Measurements from ENCODE around the gene COL6A1.

DNA sequence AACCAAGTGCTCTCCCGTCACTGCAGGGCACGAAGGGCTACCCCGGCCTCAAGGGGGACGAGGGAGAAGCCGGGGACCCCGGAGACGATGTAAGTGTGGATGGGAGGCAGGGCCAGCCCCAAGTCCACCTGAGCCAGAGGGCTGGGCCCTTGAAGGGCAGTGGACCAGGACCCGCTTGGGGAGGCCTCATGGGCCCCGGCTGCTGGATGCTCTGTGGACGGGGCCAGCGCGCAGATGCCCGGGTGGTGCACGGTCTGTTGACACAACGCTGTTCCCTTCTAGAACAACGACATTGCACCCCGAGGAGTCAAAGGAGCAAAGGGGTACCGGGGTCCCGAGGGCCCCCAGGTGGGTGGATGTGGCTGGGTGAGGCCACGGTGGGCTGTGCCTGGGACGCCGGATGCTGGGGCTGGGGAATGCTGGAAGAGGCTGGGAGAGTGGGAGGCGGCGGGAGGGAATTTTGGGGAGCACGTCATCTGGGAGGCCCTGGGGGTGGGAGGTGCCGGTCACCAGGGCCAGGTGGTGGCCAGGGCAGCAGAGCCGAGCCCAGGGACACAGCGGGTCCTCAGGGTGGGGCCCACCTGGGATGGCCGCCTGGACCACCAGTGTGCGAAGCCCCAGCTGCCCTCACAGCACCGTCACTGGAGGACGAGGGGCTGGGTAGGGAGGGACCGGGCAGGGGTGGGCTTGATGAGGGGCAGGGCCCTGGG is 17.5 kb downstream of the COL6A1 start:
- no peak for TF ChIP-seq RAD21 (IDR thresholded peaks at IDR 0.05; ENCODE audit: low read length)
- TF ChIP-seq, protein P1, sequence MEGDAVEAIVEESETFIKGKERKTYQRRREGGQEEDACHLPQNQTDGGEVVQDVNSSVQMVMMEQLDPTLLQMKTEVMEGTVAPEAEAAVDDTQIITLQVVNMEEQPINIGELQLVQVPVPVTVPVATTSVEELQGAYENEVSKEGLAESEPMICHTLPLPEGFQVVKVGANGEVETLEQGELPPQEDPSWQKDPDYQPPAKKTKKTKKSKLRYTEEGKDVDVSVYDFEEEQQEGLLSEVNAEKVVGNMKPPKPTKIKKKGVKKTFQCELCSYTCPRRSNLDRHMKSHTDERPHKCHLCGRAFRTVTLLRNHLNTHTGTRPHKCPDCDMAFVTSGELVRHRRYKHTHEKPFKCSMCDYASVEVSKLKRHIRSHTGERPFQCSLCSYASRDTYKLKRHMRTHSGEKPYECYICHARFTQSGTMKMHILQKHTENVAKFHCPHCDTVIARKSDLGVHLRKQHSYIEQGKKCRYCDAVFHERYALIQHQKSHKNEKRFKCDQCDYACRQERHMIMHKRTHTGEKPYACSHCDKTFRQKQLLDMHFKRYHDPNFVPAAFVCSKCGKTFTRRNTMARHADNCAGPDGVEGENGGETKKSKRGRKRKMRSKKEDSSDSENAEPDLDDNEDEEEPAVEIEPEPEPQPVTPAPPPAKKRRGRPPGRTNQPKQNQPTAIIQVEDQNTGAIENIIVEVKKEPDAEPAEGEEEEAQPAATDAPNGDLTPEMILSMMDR (IDR thresholded peaks at IDR 0.05): no peak
- TF ChIP-seq, protein P2, sequence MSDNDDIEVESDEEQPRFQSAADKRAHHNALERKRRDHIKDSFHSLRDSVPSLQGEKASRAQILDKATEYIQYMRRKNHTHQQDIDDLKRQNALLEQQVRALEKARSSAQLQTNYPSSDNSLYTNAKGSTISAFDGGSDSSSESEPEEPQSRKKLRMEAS (IDR thresholded peaks at IDR 0.05; ENCODE audit: low read depth): no peak
